ENCODE results near the gene ZNG1B. TPM values are rescaled to one million over a fixed set of nuclear protein-coding genes. Genes with fewer than 3 reads are reported as not detected.
"Not testable (repeated sequence)": the region's sequence is repeated elsewhere in the genome, so short reads cannot be mapped to it uniquely, and the experiment has no call there.

The ZNG1B gene
- 33.9 TPM for total RNA-seq
- long read RNA-seq, transcript CBWD2-201 (15 exons, 1,812 nt): major isoform, 23 of 29 reads
- long read RNA-seq, partial matches to known transcripts: 2 of 29 reads
- long read RNA-seq, other reads (novel, unspliced or antisense): 0 of 29 reads

- intact Hi-C loops (cut with DNase I): not testable (repeated sequence)
Measured at GRCh38 chr2:113437508-113438465, at the start of gene ZNG1B. Gene ZNG1B, plus strand, starts transcription at chr2:113437691. Its CDS starts 178 bp downstream, at chr2:113437869.

GRCh38 chr2:113390124-113390849 is 47.2 kb upstream of the ZNG1B start:
- ATAC-seq (peak; percentile 78), DNase-seq (ENCODE audit: missing footprints) (no peak)
- intact Hi-C loops (cut with DNase I): no loop called here

More at GRCh38 chr2:113437508-113438465, at the start of gene ZNG1B:
- DNase-seq (ENCODE audit: missing footprints): peak; percentile 86
- ATAC-seq: not testable (repeated sequence)

GRCh38 chr2:113391073-113391472 is 46.4 kb upstream of the ZNG1B start:
- ATAC-seq: no peak
- DNase-seq (ENCODE audit: missing footprints): no peak
- intact Hi-C loops (cut with DNase I): no loop called here

- intact Hi-C loops (cut with DNase I): no loop called here
- no peak for ATAC-seq
- no peak for DNase-seq (ENCODE audit: missing footprints)
Measured at GRCh38 chr2:113406114-113406513, 31.4 kb upstream of the ZNG1B start.

GRCh38 chr2:113407446-113408099 is 29.9 kb upstream of the ZNG1B start:
- DNase-seq (ENCODE audit: missing footprints) (no peak), ATAC-seq (no peak)
- intact Hi-C loops (cut with DNase I): no loop called here

- ATAC-seq; DNase-seq (ENCODE audit: missing footprints); intact Hi-C loops (cut with DNase I): not testable (repeated sequence)
Measured at GRCh38 chr2:113411725-113412352, 25.7 kb upstream of the ZNG1B start.

- ATAC-seq; intact Hi-C loops (cut with DNase I); DNase-seq (ENCODE audit: missing footprints): not testable (repeated sequence)
Measured at GRCh38 chr2:113412774-113413173, 24.7 kb upstream of the ZNG1B start.

- DNase-seq (ENCODE audit: missing footprints); intact Hi-C loops (cut with DNase I); ATAC-seq: not testable (repeated sequence)
Measured at GRCh38 chr2:113431773-113432172, 5.7 kb upstream of the ZNG1B start.

- DNase-seq (ENCODE audit: missing footprints); intact Hi-C loops (cut with DNase I); ATAC-seq: not testable (repeated sequence)
Measured at GRCh38 chr2:113433468-113433867, 4.0 kb upstream of the ZNG1B start.

- intact Hi-C loops (cut with DNase I); ATAC-seq; DNase-seq (ENCODE audit: missing footprints): not testable (repeated sequence)
Measured at GRCh38 chr2:113465770-113466169, 28.3 kb downstream of the ZNG1B start.

GRCh38 chr2:113476688-113477368 is 39.3 kb downstream of the ZNG1B start:
- ATAC-seq; intact Hi-C loops (cut with DNase I); DNase-seq (ENCODE audit: missing footprints): not testable (repeated sequence)

- ATAC-seq; DNase-seq (ENCODE audit: missing footprints); intact Hi-C loops (cut with DNase I): not testable (repeated sequence)
Measured at GRCh38 chr2:113496527-113496926, 59.0 kb downstream of the ZNG1B start.

GRCh38 chr2:113498365-113498764 is 60.9 kb downstream of the ZNG1B start, which contains the start of gene FOXD4L1:
Gene FOXD4L1, plus strand, starts transcription at chr2:113498665. Its CDS starts 592 bp downstream, at chr2:113499257.
- intact Hi-C loops (cut with DNase I); DNase-seq (ENCODE audit: missing footprints); ATAC-seq: not testable (repeated sequence)

GRCh38 chr2:113499019-113499885 is 61.8 kb downstream of the ZNG1B start:
- ATAC-seq; DNase-seq (ENCODE audit: missing footprints); intact Hi-C loops (cut with DNase I): not testable (repeated sequence)

- intact Hi-C loops (cut with DNase I); DNase-seq (ENCODE audit: missing footprints); ATAC-seq: not testable (repeated sequence)
Measured at GRCh38 chr2:113499886-113500722, 62.6 kb downstream of the ZNG1B start.

GRCh38 chr2:113500723-113501038 is 63.2 kb downstream of the ZNG1B start:
- intact Hi-C loops (cut with DNase I); DNase-seq (ENCODE audit: missing footprints); ATAC-seq: not testable (repeated sequence)
